ENCODE data around the gene CENPQ.
"Not testable (repeated sequence)": the region's sequence is repeated elsewhere in the genome, so short reads cannot be mapped to it uniquely, and the experiment has no call there.

DNA sequence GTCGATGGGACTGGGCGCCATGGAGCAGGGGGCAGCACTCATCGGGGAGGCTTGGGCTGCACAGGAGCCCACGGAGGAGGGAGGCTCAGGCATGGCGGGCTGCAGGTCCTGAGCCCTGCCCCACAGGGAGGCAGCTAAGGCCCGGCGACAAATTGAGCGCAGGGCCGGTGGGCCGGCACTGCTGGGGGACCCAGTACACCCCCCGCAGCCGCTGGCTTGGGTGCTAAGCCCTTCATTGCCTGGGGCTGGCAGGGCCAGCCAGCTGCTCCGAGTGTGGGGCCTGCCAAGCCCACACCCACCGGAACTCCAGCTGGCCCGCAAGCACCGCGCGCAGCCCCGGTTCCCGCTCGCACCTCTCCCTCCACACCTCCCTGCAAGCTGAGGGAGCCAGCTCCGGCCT is 18.7 kb downstream of the CENPQ start:
- TF ChIP-seq, protein P1, sequence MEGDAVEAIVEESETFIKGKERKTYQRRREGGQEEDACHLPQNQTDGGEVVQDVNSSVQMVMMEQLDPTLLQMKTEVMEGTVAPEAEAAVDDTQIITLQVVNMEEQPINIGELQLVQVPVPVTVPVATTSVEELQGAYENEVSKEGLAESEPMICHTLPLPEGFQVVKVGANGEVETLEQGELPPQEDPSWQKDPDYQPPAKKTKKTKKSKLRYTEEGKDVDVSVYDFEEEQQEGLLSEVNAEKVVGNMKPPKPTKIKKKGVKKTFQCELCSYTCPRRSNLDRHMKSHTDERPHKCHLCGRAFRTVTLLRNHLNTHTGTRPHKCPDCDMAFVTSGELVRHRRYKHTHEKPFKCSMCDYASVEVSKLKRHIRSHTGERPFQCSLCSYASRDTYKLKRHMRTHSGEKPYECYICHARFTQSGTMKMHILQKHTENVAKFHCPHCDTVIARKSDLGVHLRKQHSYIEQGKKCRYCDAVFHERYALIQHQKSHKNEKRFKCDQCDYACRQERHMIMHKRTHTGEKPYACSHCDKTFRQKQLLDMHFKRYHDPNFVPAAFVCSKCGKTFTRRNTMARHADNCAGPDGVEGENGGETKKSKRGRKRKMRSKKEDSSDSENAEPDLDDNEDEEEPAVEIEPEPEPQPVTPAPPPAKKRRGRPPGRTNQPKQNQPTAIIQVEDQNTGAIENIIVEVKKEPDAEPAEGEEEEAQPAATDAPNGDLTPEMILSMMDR (IDR thresholded peaks at IDR 0.05; ENCODE audit: low read depth, low read length), result not testable (repeated sequence)
- TF ChIP-seq, protein P2, sequence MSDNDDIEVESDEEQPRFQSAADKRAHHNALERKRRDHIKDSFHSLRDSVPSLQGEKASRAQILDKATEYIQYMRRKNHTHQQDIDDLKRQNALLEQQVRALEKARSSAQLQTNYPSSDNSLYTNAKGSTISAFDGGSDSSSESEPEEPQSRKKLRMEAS (IDR thresholded peaks at IDR 0.05; ENCODE audit: low read depth, low read length), result not testable (repeated sequence)
- not testable (repeated sequence) for TF ChIP-seq MYC (IDR thresholded peaks at IDR 0.05; ENCODE audit: low read depth, low read length)

Measured in NB4 (cell line).